GM23338 (cell line): Measurements from ENCODE around the gene ALPG. TPM values are rescaled to one million over a fixed set of nuclear protein-coding genes. Genes with fewer than 3 reads are reported as not detected.

Experiments
- ATAC-seq: fragments of 200-7000 bp; cut with Tn5 transposase; 3 replicates; pipeline ENCODE4 v1.9.1; 2020
- DNase-seq: peaks from one replicate; pipeline ENCODE4 v3.0.0-alpha.2; 2015; ENCODE audit warnings: low spot score
- H2AFZ ChIP-seq: fragments of 200-600 bp; sonication (generic); 2 replicates; pipeline ENCODE4 v1.8.0; 2016; ENCODE audit warnings: antibody characterized with exemption, mild to moderate bottlenecking, moderate library complexity
- H3F3A ChIP-seq: fragments of 200-600 bp; sonication (generic); replicated peaks from 2 replicates; pipeline ENCODE4 v1.8.0; 2017; ENCODE audit warnings: antibody characterized with exemption, mixed run types, low read depth
- H3K27ac ChIP-seq: fragments of 200-600 bp; sonication (generic); 2 replicates; pipeline ENCODE4 v1.6.1; 2016; ENCODE audit warnings: low read depth
- H3K27me3 ChIP-seq: fragments of 200-600 bp; sonication (generic); 2 replicates; pipeline ENCODE4 v1.8.0; 2016; ENCODE audit warnings: mild to moderate bottlenecking, mixed run types, moderate library complexity; ENCODE audit not compliant: insufficient read depth
- H3K36me3 ChIP-seq: fragments of 200-600 bp; sonication (generic); 2 replicates; pipeline ENCODE4 v1.8.0; 2016; ENCODE audit warnings: mild to moderate bottlenecking; ENCODE audit not compliant: insufficient read depth
- H3K4me1 ChIP-seq: fragments of 200-600 bp; sonication (generic); 2 replicates; pipeline ENCODE4 v1.8.0; 2016; ENCODE audit warnings: mild to moderate bottlenecking, moderate library complexity; ENCODE audit not compliant: insufficient read depth
- H3K4me2 ChIP-seq: fragments of 200-600 bp; sonication (generic); 2 replicates; pipeline ENCODE4 v1.7.1; 2017; ENCODE audit warnings: mixed run types
- H3K4me3 ChIP-seq: fragments of 200-600 bp; sonication (generic); 2 replicates; pipeline ENCODE4 v1.6.1; 2016; ENCODE audit warnings: mixed run types
- H3K79me2 ChIP-seq: fragments of 200-600 bp; sonication (generic); replicated peaks from 2 replicates; pipeline ENCODE4 v1.8.0; 2017; ENCODE audit warnings: mild to moderate bottlenecking; ENCODE audit not compliant: insufficient read depth
- H3K9me2 ChIP-seq: fragments of 200-600 bp; sonication (generic); 2 replicates; pipeline ENCODE4 v1.8.0; 2017; ENCODE audit not compliant: insufficient read depth
- H4K20me1 ChIP-seq: fragments of 200-600 bp; sonication (generic); replicated peaks from 2 replicates; pipeline ENCODE4 v1.8.0; 2017; ENCODE audit warnings: mild to moderate bottlenecking; ENCODE audit not compliant: insufficient read depth
- H3K27ac Mint-ChIP-seq: 2 replicates; pipeline ENCODE4 v1.8.0; 2020; ENCODE audit warnings: inconsistent platforms, mild to moderate bottlenecking, moderate library complexity, mixed read lengths
- H3K27me3 Mint-ChIP-seq: 3 replicates; pipeline ENCODE4 v1.8.0; 2022; ENCODE audit warnings: low read depth, mild to moderate bottlenecking, moderate library complexity, mixed read lengths, inconsistent platforms; ENCODE audit not compliant: insufficient read depth, poor library complexity
- H3K36me3 Mint-ChIP-seq: 3 replicates; pipeline ENCODE4 v1.8.0; 2021; ENCODE audit warnings: low read depth, mild to moderate bottlenecking, inconsistent platforms, moderate library complexity, mixed read lengths
- H3K4me1 Mint-ChIP-seq: 3 replicates; pipeline ENCODE4 v1.8.0; 2020; ENCODE audit warnings: mild to moderate bottlenecking, inconsistent platforms, mixed read lengths
- H3K4me3 Mint-ChIP-seq: 3 replicates; pipeline ENCODE4 v1.8.0; 2021; ENCODE audit warnings: moderate library complexity, mild to moderate bottlenecking, inconsistent platforms, mixed read lengths
- H3K9me3 Mint-ChIP-seq: 3 replicates; pipeline ENCODE4 v1.8.0; 2020; ENCODE audit warnings: moderate library complexity, mild to moderate bottlenecking, inconsistent platforms, mixed read lengths
- CREB1 ChIP-seq: fragments of 250-450 bp; sonication (Bioruptor Pico); IDR thresholded peaks from 2 replicates; pipeline ENCODE4 v1.5.0; 2020; ENCODE audit warnings: low read depth, mild to moderate bottlenecking, moderate library complexity
- CTCF ChIP-seq, 2 experiments: fragments of 200-600 bp in 1 of 2; sonication (generic) in 1 of 2; conservative IDR thresholded peaks; 2 replicates each; pipeline versions ENCODE4 v1.5.1 to v1.6.1; 2016 to 2017; ENCODE audit warnings: antibody characterized with exemption in 2 of 2, low read depth in 2 of 2, mild to moderate bottlenecking in 2 of 2, moderate library complexity in 1 of 2
- EZH2 ChIP-seq: fragments of 200-600 bp; sonication (generic); IDR thresholded peaks from one replicate; pipeline ENCODE4 v1.8.0; 2017; ENCODE audit warnings: antibody characterized with exemption, mild to moderate bottlenecking, low read depth; ENCODE audit not compliant: unreplicated experiment
- EZH2phosphoT487 ChIP-seq: fragments of 200-600 bp; sonication (generic); IDR thresholded peaks from one replicate; pipeline ENCODE4 v1.8.1; 2018; ENCODE audit warnings: antibody characterized with exemption; ENCODE audit not compliant: unreplicated experiment
- JUNB ChIP-seq: IDR thresholded peaks from one replicate; pipeline ENCODE4 v1.6.1; 2016; ENCODE audit warnings: antibody characterized with exemption; ENCODE audit not compliant: unreplicated experiment
- NANOG ChIP-seq: IDR thresholded peaks from 2 replicates; pipeline ENCODE4 v1.6.1; 2016; ENCODE audit warnings: antibody characterized with exemption, borderline replicate concordance
- POLR2AphosphoS5 ChIP-seq: IDR thresholded peaks from 2 replicates; pipeline ENCODE4 v1.6.1; 2016; ENCODE audit warnings: antibody characterized with exemption, low read depth
- STAT1 ChIP-seq: IDR thresholded peaks from one replicate; pipeline ENCODE4 v1.6.1; 2016; ENCODE audit warnings: antibody characterized with exemption; ENCODE audit not compliant: unreplicated experiment
- ZNF114 ChIP-seq: fragments of 250-450 bp; sonication (Bioruptor Pico); IDR thresholded peaks from 2 replicates; pipeline ENCODE4 v1.5.0; 2020; ENCODE audit warnings: mild to moderate bottlenecking, moderate library complexity
- ZNF331 ChIP-seq: fragments of 250-450 bp; sonication (Bioruptor Pico); IDR thresholded peaks from 2 replicates; pipeline ENCODE4 v1.5.0; 2020; ENCODE audit warnings: low read depth, mild to moderate bottlenecking, moderate library complexity
- polyA plus RNA-seq: library from polyadenylated mRNA; unstranded; fragments of >200 nt; fragmentation: Nextera tagmentation; extraction: Ambion mirVana; gene quantifications from 2 replicates; pipeline ENCODE4 v1.2.1, GENCODE V29; 2016
- total RNA-seq: library from RNA; depleted of rRNA; stranded (reverse); fragments of >200 nt; shearing (Covaris generic); gene quantifications from 2 replicates; pipeline ENCODE4 v1.2.3, GENCODE V29; 2014
- TF ChIP-seq, protein P1 (sequence below): IDR thresholded peaks from 2 replicates; pipeline ENCODE4 v1.6.1; 2016; ENCODE audit warnings: antibody characterized with exemption
- TF ChIP-seq, protein P2 (sequence below): fragments of 250-450 bp; sonication (Bioruptor Pico); IDR thresholded peaks from 2 replicates; pipeline ENCODE4 v1.5.0; 2020; ENCODE audit warnings: mild to moderate bottlenecking, moderate library complexity

ALPG gene
- total and polyA plus RNA-seq, 2 experiments from 2014 or later: 0.89 to 2.5 TPM

DNA sequence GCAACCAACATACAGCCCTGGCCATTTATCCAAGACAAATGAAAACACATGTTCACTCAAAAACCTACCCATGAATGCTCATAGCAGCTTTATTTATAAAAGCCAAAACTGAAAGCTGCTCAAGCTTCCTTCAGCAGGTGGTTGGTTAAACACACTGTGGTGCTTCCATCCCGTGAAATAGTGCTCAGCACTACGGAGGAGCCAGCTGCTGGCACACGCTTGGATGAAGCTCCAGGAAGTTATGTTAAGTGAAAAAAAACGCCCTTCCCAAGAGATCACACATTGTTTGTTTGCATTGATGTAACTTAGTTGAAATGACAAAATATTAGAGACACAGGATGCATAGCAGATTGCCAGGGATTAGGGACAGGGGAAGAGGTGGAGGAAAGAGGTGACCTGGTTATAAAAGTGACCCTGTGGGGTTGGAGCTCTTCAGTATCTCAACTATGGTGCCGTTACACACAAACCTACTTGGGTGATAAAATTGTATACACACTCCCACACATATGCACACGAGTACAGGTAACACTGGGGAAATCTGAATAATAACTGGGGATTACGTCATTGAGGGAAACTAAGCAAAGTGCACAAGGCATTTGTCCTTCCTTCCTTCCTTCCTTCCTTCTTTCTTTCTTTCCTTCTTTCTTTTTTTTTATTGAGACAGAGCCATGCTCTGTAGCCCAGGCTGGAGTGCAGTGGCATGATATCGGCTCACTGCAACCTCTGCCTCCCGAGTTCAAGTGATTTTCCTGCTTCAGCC lies 6.2 kb upstream of the ALPG start:
- H3K4me1 ChIP-seq: peaks cover 7% of the 10 kb centered on the region
- H3F3A ChIP-seq: no peaks in the 10 kb centered on the region
- Mint-ChIP-seq H3K9me3 (no peaks in the 10 kb centered on the region), H3K4me1 (no peaks in the 10 kb centered on the region), H3K27ac (no peak overlapping the region), H3K36me3 (no peaks in the 10 kb centered on the region; the same call in 2 of the 3 replicates), H3K4me3 (no peak overlapping the region), H3K27me3 (peaks cover 5% of the 10 kb centered on the region)
- ATAC-seq (no peak), DNase-seq (no peak)
- no peak overlapping the region for H3K4me2 ChIP-seq
- no peaks in the 10 kb centered on the region for H3K79me2 ChIP-seq
- H2AFZ ChIP-seq: no peak overlapping the region
- no peak overlapping the region for H3K27ac ChIP-seq
- no peak overlapping the region for H3K4me3 ChIP-seq
- H3K9me2 ChIP-seq: no peaks in the 10 kb centered on the region
- TF ChIP-seq ZNF114 (CRISPR knock-in tag): no peak
- TF ChIP-seq EZH2: no peak
- no peak for TF ChIP-seq NANOG
- no peak for TF ChIP-seq CREB1 (CRISPR knock-in tag)
- H4K20me1 ChIP-seq: peaks cover 9% of the 10 kb centered on the region
- H3K27me3 ChIP-seq: no peaks in the 10 kb centered on the region
- no peaks in the 10 kb centered on the region for H3K36me3 ChIP-seq

GRCh38 chr2:232402518-232402917 lies 4.1 kb upstream of the ALPG start:
- Mint-ChIP-seq H3K27ac (no peak overlapping the region), H3K4me1 (no peaks in the 10 kb centered on the region), H3K27me3 (peaks cover 2% of the 10 kb centered on the region), H3K36me3 (no peaks in the 10 kb centered on the region; the same call in 2 of the 3 replicates), H3K4me3 (no peak overlapping the region), H3K9me3 (no peaks in the 10 kb centered on the region)
- Histone ChIP-seq H3K4me3 (no peak overlapping the region), H3K36me3 (no peaks in the 10 kb centered on the region), H3K27me3 (no peaks in the 10 kb centered on the region), H2AFZ (no peak overlapping the region), H3K9me2 (no peaks in the 10 kb centered on the region), H3K4me1 (no peaks in the 10 kb centered on the region), H3K4me2 (no peak overlapping the region), H4K20me1 (peaks cover 9% of the 10 kb centered on the region), H3K79me2 (no peaks in the 10 kb centered on the region), H3K27ac (no peak overlapping the region), H3F3A (no peaks in the 10 kb centered on the region)
- no peak for ATAC-seq
- DNase-seq: no peak
- TF ChIP-seq CTCF (conservative IDR thresholded peaks at IDR 0.05; ENCODE audit: low read depth in 2 of 2) (no peak), POLR2AphosphoS5 (no peak), JUNB (no peak), EZH2 (no peak), EZH2phosphoT487 (no peak), CREB1 (CRISPR knock-in tag) (no peak), NANOG (no peak), ZNF114 (CRISPR knock-in tag) (no peak), ZNF331 (no peak), STAT1 (no peak)
- TF ChIP-seq, protein P1, sequence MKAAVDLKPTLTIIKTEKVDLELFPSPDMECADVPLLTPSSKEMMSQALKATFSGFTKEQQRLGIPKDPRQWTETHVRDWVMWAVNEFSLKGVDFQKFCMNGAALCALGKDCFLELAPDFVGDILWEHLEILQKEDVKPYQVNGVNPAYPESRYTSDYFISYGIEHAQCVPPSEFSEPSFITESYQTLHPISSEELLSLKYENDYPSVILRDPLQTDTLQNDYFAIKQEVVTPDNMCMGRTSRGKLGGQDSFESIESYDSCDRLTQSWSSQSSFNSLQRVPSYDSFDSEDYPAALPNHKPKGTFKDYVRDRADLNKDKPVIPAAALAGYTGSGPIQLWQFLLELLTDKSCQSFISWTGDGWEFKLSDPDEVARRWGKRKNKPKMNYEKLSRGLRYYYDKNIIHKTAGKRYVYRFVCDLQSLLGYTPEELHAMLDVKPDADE: no peak
- TF ChIP-seq, protein P2, sequence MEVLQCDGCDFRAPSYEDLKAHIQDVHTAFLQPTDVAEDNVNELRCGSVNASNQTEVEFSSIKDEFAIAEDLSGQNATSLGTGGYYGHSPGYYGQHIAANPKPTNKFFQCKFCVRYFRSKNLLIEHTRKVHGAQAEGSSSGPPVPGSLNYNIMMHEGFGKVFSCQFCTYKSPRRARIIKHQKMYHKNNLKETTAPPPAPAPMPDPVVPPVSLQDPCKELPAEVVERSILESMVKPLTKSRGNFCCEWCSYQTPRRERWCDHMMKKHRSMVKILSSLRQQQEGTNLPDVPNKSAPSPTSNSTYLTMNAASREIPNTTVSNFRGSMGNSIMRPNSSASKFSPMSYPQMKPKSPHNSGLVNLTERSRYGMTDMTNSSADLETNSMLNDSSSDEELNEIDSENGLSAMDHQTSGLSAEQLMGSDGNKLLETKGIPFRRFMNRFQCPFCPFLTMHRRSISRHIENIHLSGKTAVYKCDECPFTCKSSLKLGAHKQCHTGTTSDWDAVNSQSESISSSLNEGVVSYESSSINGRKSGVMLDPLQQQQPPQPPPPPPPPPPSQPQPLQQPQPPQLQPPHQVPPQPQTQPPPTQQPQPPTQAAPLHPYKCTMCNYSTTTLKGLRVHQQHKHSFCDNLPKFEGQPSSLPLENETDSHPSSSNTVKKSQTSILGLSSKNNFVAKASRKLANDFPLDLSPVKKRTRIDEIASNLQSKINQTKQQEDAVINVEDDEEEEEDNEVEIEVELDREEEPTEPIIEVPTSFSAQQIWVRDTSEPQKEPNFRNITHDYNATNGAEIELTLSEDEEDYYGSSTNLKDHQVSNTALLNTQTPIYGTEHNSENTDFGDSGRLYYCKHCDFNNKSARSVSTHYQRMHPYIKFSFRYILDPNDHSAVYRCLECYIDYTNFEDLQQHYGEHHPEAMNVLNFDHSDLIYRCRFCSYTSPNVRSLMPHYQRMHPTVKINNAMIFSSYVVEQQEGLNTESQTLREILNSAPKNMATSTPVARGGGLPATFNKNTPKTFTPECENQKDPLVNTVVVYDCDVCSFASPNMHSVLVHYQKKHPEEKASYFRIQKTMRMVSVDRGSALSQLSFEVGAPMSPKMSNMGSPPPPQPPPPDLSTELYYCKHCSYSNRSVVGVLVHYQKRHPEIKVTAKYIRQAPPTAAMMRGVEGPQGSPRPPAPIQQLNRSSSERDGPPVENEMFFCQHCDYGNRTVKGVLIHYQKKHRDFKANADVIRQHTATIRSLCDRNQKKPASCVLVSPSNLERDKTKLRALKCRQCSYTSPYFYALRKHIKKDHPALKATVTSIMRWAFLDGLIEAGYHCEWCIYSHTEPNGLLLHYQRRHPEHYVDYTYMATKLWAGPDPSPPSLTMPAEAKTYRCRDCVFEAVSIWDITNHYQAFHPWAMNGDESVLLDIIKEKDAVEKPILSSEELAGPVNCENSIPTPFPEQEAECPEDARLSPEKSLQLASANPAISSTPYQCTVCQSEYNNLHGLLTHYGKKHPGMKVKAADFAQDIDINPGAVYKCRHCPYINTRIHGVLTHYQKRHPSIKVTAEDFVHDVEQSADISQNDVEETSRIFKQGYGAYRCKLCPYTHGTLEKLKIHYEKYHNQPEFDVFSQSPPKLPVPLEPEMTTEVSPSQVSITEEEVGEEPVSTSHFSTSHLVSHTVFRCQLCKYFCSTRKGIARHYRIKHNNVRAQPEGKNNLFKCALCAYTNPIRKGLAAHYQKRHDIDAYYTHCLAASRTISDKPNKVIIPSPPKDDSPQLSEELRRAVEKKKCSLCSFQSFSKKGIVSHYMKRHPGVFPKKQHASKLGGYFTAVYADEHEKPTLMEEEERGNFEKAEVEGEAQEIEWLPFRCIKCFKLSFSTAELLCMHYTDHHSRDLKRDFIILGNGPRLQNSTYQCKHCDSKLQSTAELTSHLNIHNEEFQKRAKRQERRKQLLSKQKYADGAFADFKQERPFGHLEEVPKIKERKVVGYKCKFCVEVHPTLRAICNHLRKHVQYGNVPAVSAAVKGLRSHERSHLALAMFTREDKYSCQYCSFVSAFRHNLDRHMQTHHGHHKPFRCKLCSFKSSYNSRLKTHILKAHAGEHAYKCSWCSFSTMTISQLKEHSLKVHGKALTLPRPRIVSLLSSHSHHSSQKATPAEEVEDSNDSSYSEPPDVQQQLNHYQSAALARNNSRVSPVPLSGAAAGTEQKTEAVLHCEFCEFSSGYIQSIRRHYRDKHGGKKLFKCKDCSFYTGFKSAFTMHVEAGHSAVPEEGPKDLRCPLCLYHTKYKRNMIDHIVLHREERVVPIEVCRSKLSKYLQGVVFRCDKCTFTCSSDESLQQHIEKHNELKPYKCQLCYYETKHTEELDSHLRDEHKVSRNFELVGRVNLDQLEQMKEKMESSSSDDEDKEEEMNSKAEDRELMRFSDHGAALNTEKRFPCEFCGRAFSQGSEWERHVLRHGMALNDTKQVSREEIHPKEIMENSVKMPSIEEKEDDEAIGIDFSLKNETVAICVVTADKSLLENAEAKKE (CRISPR knock-in tag): no peak
